ENCODE results near the gene RELA.

The RELA gene

DNA sequence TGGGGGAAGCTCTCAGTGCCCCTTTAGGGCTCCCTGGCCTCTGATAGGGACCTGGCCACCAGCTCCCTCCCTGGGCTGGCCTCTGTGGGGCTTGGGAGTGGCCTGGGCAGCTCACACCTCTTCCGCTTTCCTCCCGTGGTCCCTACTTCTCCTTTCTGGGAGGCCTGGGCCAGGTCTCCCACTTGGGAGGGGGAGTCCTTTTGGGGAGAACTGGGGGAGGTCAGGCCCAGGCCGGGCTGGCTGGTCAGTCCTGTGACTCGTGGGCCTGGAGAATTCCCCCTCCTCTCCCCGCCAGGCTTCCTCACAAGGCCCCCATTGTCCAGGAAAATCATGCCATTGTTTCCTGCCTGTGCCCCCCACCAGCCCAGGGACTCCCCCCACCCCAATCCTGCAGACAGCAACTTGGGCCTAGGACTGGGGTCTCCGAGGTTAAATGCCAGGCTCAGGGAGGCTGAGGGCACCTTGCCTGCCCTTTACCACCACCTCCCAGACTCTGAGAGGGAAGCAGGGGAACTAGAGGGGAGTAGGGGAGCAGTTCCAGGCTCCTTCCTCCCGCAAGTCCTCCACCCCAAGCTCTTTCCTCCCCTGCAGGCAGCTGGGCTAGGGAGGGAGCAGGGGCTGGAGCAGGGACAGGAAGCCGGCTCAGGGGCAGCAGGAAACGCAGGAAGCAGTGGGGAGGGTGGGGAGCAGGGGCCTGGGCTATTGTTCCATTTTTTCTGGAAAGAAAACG is 51.5 kb downstream of the RELA start:
- no peak overlapping the region for H3K4me2 ChIP-seq
- TF ChIP-seq, protein P1, sequence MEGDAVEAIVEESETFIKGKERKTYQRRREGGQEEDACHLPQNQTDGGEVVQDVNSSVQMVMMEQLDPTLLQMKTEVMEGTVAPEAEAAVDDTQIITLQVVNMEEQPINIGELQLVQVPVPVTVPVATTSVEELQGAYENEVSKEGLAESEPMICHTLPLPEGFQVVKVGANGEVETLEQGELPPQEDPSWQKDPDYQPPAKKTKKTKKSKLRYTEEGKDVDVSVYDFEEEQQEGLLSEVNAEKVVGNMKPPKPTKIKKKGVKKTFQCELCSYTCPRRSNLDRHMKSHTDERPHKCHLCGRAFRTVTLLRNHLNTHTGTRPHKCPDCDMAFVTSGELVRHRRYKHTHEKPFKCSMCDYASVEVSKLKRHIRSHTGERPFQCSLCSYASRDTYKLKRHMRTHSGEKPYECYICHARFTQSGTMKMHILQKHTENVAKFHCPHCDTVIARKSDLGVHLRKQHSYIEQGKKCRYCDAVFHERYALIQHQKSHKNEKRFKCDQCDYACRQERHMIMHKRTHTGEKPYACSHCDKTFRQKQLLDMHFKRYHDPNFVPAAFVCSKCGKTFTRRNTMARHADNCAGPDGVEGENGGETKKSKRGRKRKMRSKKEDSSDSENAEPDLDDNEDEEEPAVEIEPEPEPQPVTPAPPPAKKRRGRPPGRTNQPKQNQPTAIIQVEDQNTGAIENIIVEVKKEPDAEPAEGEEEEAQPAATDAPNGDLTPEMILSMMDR (conservative IDR thresholded peaks at IDR 0.05; ENCODE audit: low read depth, low read length): no peak
- peaks cover 21% of the 10 kb centered on the region for H3K4me1 ChIP-seq (ENCODE audit: low read depth, poor library complexity, severe bottlenecking)
- H2AFZ ChIP-seq (ENCODE audit: low read depth): no peak overlapping the region
- H3K27me3 ChIP-seq (ENCODE audit: insufficient read depth, low read depth): no peaks in the 10 kb centered on the region
- no peaks in the 10 kb centered on the region for H4K20me1 ChIP-seq (ENCODE audit: insufficient read depth)
- no peak overlapping the region for H3K9ac ChIP-seq
- no peak overlapping the region for H3K27ac ChIP-seq
- H3K4me3 ChIP-seq (IDR thresholded peaks at IDR 0.05; ENCODE audit: insufficient read depth, low read depth, low read length): no peak overlapping the region
- no peaks in the 10 kb centered on the region for H3K36me3 ChIP-seq (ENCODE audit: insufficient read depth)
- peaks cover 18% of the 10 kb centered on the region for H3K79me2 ChIP-seq (ENCODE audit: insufficient read depth, low read depth)

DNA sequence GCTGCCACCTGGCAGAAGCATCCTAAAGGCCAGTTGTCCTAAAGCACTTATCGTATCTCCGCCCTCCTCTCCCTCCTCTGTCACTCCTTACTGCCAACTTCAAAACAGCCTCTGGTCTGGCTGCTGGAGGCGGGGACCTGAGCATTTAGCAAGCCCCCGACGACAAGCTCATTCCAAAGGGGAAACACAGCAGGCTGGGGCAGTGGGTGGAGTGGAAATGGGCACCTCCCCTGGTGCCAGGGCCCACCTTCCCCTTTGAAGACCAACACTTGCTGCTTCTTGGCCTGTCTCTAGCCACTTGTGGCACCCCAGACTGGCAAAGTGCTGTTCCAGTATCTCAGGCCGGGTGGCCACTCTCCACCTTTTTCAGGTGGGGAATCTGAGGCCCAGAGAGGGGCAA is 52.3 kb downstream of the RELA start:
- TF ChIP-seq, protein P1 (conservative IDR thresholded peaks at IDR 0.05; ENCODE audit: low read depth, low read length): no peak
- no peak overlapping the region for H3K9ac ChIP-seq
- H3K4me3 ChIP-seq (IDR thresholded peaks at IDR 0.05; ENCODE audit: insufficient read depth, low read depth, low read length): no peak overlapping the region
- H3K27ac ChIP-seq: no peak overlapping the region
- no peaks in the 10 kb centered on the region for H3K27me3 ChIP-seq (ENCODE audit: insufficient read depth, low read depth)
- H3K4me2 ChIP-seq: no peak overlapping the region
- H2AFZ ChIP-seq (ENCODE audit: low read depth): no peak overlapping the region
- no peaks in the 10 kb centered on the region for H4K20me1 ChIP-seq (ENCODE audit: insufficient read depth)
- peaks cover 16% of the 10 kb centered on the region for H3K79me2 ChIP-seq (ENCODE audit: insufficient read depth, low read depth)
- H3K4me1 ChIP-seq (ENCODE audit: low read depth, poor library complexity, severe bottlenecking): peaks cover 21% of the 10 kb centered on the region
- H3K36me3 ChIP-seq (ENCODE audit: insufficient read depth): no peaks in the 10 kb centered on the region

DNA sequence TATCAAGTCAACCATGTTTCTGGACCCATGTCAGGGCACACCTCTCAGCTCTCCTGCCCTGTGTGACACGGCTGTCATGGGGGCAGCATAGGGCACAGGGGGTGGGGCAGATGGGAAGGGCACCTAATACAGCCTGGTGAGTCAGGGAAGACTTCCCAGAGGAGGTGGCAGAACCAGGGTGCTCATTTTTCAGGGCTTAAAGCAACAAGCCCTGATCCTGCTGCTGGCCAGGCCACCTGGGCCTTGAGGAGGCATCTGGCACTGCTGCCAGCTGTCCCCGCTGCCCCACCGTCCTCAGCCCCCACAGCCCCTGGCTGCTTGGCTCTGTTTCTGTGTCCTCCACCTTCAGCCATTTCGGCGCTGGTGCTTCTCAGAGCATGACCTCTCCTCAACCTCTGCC is 53.1 kb downstream of the RELA start:
- no peak overlapping the region for H3K4me2 ChIP-seq
- no peak overlapping the region for H2AFZ ChIP-seq (ENCODE audit: low read depth)
- no peak overlapping the region for H3K4me3 ChIP-seq (IDR thresholded peaks at IDR 0.05; ENCODE audit: insufficient read depth, low read depth, low read length)
- no peaks in the 10 kb centered on the region for H4K20me1 ChIP-seq (ENCODE audit: insufficient read depth)
- H3K36me3 ChIP-seq (ENCODE audit: insufficient read depth): no peaks in the 10 kb centered on the region
- H3K4me1 ChIP-seq (ENCODE audit: low read depth, poor library complexity, severe bottlenecking): peaks cover 21% of the 10 kb centered on the region
- no peak overlapping the region; the same call in 1 of the 2 replicates for H3K27ac ChIP-seq
- H3K9ac ChIP-seq: no peak overlapping the region
- H3K79me2 ChIP-seq (ENCODE audit: insufficient read depth, low read depth): peaks cover 16% of the 10 kb centered on the region
- TF ChIP-seq, protein P1 (conservative IDR thresholded peaks at IDR 0.05; ENCODE audit: low read depth, low read length): no peak
- no peaks in the 10 kb centered on the region for H3K27me3 ChIP-seq (ENCODE audit: insufficient read depth, low read depth)

DNA sequence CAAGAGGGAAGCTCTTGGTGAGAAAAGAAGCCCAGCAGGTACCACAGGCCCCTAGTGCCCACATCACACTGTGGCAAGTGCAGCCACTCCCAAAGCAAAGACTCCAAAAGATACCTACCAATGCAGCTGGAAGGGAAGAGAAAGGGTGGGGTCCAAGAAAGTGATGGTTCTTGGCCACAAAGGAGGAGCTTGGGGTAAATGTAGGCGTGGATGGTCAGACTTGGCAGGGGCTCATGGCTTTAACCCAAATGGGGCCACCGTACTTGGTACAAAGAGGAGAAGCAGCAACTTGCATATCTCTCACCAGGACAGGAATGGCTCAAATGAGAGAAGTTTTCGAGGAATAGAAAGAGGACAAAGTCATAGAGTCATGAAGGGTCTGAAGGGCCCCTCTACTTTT is 53.5 kb downstream of the RELA start:
- TF ChIP-seq, protein P1 (conservative IDR thresholded peaks at IDR 0.05; ENCODE audit: low read depth, low read length): no peak
- H3K9ac ChIP-seq: no peak overlapping the region
- no peaks in the 10 kb centered on the region for H3K27me3 ChIP-seq (ENCODE audit: insufficient read depth, low read depth)
- peaks cover 16% of the 10 kb centered on the region for H3K79me2 ChIP-seq (ENCODE audit: insufficient read depth, low read depth)
- H2AFZ ChIP-seq (ENCODE audit: low read depth): no peak overlapping the region
- H3K4me2 ChIP-seq: no peak overlapping the region
- H3K4me1 ChIP-seq (ENCODE audit: low read depth, poor library complexity, severe bottlenecking): peaks cover 21% of the 10 kb centered on the region
- H3K36me3 ChIP-seq (ENCODE audit: insufficient read depth): no peaks in the 10 kb centered on the region
- no peak overlapping the region for H3K4me3 ChIP-seq (IDR thresholded peaks at IDR 0.05; ENCODE audit: insufficient read depth, low read depth, low read length)
- no peaks in the 10 kb centered on the region for H4K20me1 ChIP-seq (ENCODE audit: insufficient read depth)
- no peak overlapping the region; the same call in 1 of the 2 replicates for H3K27ac ChIP-seq

All from KMS-11 (cell line).